Spleen (tissue), 7 donors: ENCODE measurements around the gene DTNB.

Experiments
- CTCF ChIP-seq, 11 experiments: fragments of 200-600 bp in 7 of 11; fragments of 450-650 bp in 4 of 11; sonication (generic) in 4 of 11; IDR thresholded peaks in 8 of 11; conservative IDR thresholded peaks in 3 of 11; 1 replicate in 7 of 11; 2 replicates in 4 of 11; pipeline versions ENCODE4 v1.4.0 to v1.8.0; 2016 to 2021; ENCODE audit warnings: antibody characterized with exemption in 11 of 11, inconsistent platforms in 4 of 11, mild to moderate bottlenecking in 1 of 11
- POLR2A ChIP-seq, 3 donors: fragments of 450-650 bp; IDR thresholded peaks; one replicate each; pipeline ENCODE4 v1.5.1; 2017; ENCODE audit warnings: antibody characterized with exemption in 3 of 3, mild to moderate bottlenecking in 1 of 3
- POLR2AphosphoS5 ChIP-seq, 3 donors: sonication (generic); formaldehyde crosslinking; IDR thresholded peaks; one replicate each; pipeline ENCODE4 v1.5.1; 2017; ENCODE audit warnings: antibody characterized with exemption in 3 of 3
- donor health status: DM: no; HTN: no; CAD: no; lungs with moderate emphysema.
- donor health status: DM: no; HTN: no; CAD: no.
- donor health status: DM: no; HTN: no; CAD: no.

GRCh38 chr2:25615386-25615785 lies 58.0 kb downstream of the DTNB start:
- no peak for TF ChIP-seq CTCF (IDR thresholded peaks at IDR 0.05 in 8 of 11, conservative IDR thresholded peaks at IDR 0.05 in 3 of 11)
- no peak for TF ChIP-seq POLR2AphosphoS5 (IDR thresholded peaks at IDR 0.05)
- no peak for TF ChIP-seq POLR2A (IDR thresholded peaks at IDR 0.05)
